A549 (cell line): ENCODE results near the gene PDIA5.

ENCODE experiments used
- BCL3 ChIP-seq: fragments of >200 bp; sonication (Bioruptor Twin); formaldehyde crosslinking; IDR thresholded peaks from 3 replicates; pipeline ENCODE4 v1.6.1; 2016
- CBX8 ChIP-seq: fragments of 200-600 bp; sonication (generic); IDR thresholded peaks from 2 replicates; pipeline ENCODE4 v1.6.1; 2016
- CEBPB ChIP-seq, 2 experiments: fragments of >200 bp in 1 of 2; sonication (Bioruptor Twin) in 1 of 2; formaldehyde crosslinking in 1 of 2; IDR thresholded peaks; 2 replicates each; pipeline ENCODE4 v1.6.1; 2012 to 2016
- CTCF ChIP-seq: fragments of >200 bp; sonication (Bioruptor Twin); formaldehyde crosslinking; IDR thresholded peaks from 3 replicates; pipeline ENCODE4 v1.5.1; 2016
- EP300 ChIP-seq, 2 experiments: fragments of >200 bp; sonication (Bioruptor Twin); formaldehyde crosslinking; IDR thresholded peaks; 2 replicates in 1 of 2; 3 replicates in 1 of 2; pipeline ENCODE4 v1.6.1; 2016 to 2017
- FOSB ChIP-seq: fragments of 250-450 bp; sonication (Bioruptor Pico); IDR thresholded peaks from 2 replicates; pipeline ENCODE4 v1.5.0; 2020; ENCODE audit warnings: mild to moderate bottlenecking, moderate library complexity
- FOXS1 ChIP-seq: fragments of 250-450 bp; sonication (Bioruptor Pico); IDR thresholded peaks from 2 replicates; pipeline ENCODE4 v1.5.0; 2020; ENCODE audit warnings: mild to moderate bottlenecking, moderate library complexity
- MYC ChIP-seq: IDR thresholded peaks from 2 replicates; pipeline ENCODE4 v1.6.1; 2012; ENCODE audit warnings: mild to moderate bottlenecking, inconsistent platforms, low read length, improper control_type of control experiment, borderline replicate concordance
- NR3C1 ChIP-seq: fragments of >200 bp; sonication (Bioruptor Twin); formaldehyde crosslinking; IDR thresholded peaks from 3 replicates; pipeline ENCODE4 v1.6.1; 2017
- POLR2A ChIP-seq: IDR thresholded peaks from 2 replicates; pipeline ENCODE4 v1.6.1; 2012; ENCODE audit warnings: mild to moderate bottlenecking, low read length
- SMC3 ChIP-seq: fragments of >200 bp; sonication (Bioruptor Twin); formaldehyde crosslinking; IDR thresholded peaks from 3 replicates; pipeline ENCODE4 v1.6.1; 2018; ENCODE audit warnings: inconsistent platforms
- SREBF2 ChIP-seq: fragments of 450-650 bp; IDR thresholded peaks from 2 replicates; pipeline ENCODE4 v1.6.1; 2014; ENCODE audit warnings: mild to moderate bottlenecking, moderate library complexity
- USF2 ChIP-seq: fragments of 450-650 bp; IDR thresholded peaks from 2 replicates; pipeline ENCODE4 v1.6.1; 2014; ENCODE audit warnings: antibody characterized with exemption

GRCh38 chr3:123168122-123168521 is 101.3 kb downstream of the PDIA5 start:
- TF ChIP-seq POLR2A (no peak), FOSB (CRISPR knock-in tag) (no peak), SMC3 (no peak), NR3C1 (no peak), FOXS1 (CRISPR knock-in tag) (no peak), EP300 (IDR thresholded peaks at IDR 0.05) (no peak), CTCF (no peak), MYC (no peak), USF2 (no peak), CEBPB (IDR thresholded peaks at IDR 0.05) (no peak), SREBF2 (no peak), BCL3 (no peak), CBX8 (no peak)
